ENCODE data around the gene CTCF.

DNA sequence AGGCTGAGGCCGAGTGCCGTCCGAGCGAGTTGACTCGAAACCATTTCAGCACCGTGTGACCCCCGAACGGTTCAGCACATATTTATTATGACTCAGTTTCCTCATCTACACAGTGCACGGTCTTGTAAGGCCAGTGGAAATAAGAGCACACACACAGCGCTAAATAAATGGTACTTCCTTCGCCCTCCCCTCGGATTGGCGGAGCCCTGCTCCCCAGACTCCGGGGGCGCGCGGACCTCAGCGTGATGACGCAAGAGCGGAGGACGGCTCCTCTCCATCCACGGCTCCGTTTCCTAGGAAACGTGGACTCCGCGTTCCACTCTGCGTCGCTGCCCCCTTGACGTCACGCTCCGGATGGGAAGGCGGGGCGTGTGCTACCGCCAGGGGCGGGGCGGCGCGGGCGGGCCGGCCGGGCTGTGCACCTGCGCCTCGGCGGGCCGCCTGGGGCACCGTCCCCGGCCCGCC, 98.3 kb downstream of the CTCF start, which contains the start of gene PARD6A:
- TF ChIP-seq POLR2A (IDR thresholded peaks at IDR 0.05; ENCODE audit: low read depth, low read length) (no peak), POLR2AphosphoS5 (IDR thresholded peaks at IDR 0.05; ENCODE audit: low read depth, low read length) (no peak; the same call in 1 of the 2 replicates), TAF1 (IDR thresholded peaks at IDR 0.05; ENCODE audit: borderline replicate concordance, low read depth, low read length) (no peak)

Measured in GM12892 (cell line).